Ectodermal cell (in vitro differentiated cells): ENCODE measurements around the gene SMARCAL1.

Experiments
- H3K27ac ChIP-seq: 2 replicates; pipeline ENCODE4 v1.7.0; 2013; ENCODE audit warnings: mild to moderate bottlenecking, low read depth, low read length; ENCODE audit not compliant: insufficient read depth, poor library complexity, severe bottlenecking
- H3K27me3 ChIP-seq: 2 replicates; pipeline ENCODE4 v1.7.0; 2013; ENCODE audit warnings: mild to moderate bottlenecking, low read length; ENCODE audit not compliant: insufficient read depth, control insufficient read depth, poor library complexity, severe bottlenecking
- H3K36me3 ChIP-seq: one replicate; pipeline ENCODE4 v1.7.0; 2013; ENCODE audit warnings: low read length; ENCODE audit not compliant: control insufficient read depth, insufficient read depth
- H3K4me1 ChIP-seq: one replicate; pipeline ENCODE4 v1.7.0; 2013; ENCODE audit warnings: low read length; ENCODE audit not compliant: control insufficient read depth, insufficient read depth
- H3K4me3 ChIP-seq: 2 replicates; pipeline ENCODE4 v1.7.0; 2013; ENCODE audit warnings: low read depth, low read length, control low read depth; ENCODE audit not compliant: insufficient read depth
- H3K9me3 ChIP-seq: 2 replicates; pipeline ENCODE4 v1.7.0; 2013; ENCODE audit warnings: mild to moderate bottlenecking, low read length, moderate library complexity; ENCODE audit not compliant: control insufficient read depth
- WGBS, 2 experiments: methylation state at CpG; one replicate each; pipeline ENCODE4 v1.1.7; 2013; ENCODE audit warnings: missing lambda C conversion rate in 2 of 2; 5-methylcytosine and 5-hydroxymethylcytosine counted together

Gene SMARCAL1

GRCh38 chr2:216413882-216414281 is 1.6 kb downstream of the SMARCAL1 start:
- H3K27me3 ChIP-seq: no peaks in the 10 kb centered on the region
- no peaks in the 10 kb centered on the region for H3K9me3 ChIP-seq
- no peak overlapping the region for H3K4me3 ChIP-seq
- no peaks in the 10 kb centered on the region for H3K36me3 ChIP-seq
- H3K4me1 ChIP-seq: peaks cover 7% of the 10 kb centered on the region
- WGBS, 2 experiments: 90 to 98% methylated on average over 5 of the region's 5 CpGs
- no peak overlapping the region for H3K27ac ChIP-seq

GRCh38 chr2:216414772-216415319 is 2.6 kb downstream of the SMARCAL1 start:
- 95 to 96% methylated on average over 3 of the region's 3 CpGs for WGBS, 2 experiments
- Histone ChIP-seq H3K27me3 (no peaks in the 10 kb centered on the region), H3K9me3 (no peaks in the 10 kb centered on the region), H3K4me3 (no peak overlapping the region), H3K27ac (no peak overlapping the region), H3K4me1 (peaks cover 7% of the 10 kb centered on the region), H3K36me3 (no peaks in the 10 kb centered on the region)

- Histone ChIP-seq H3K27ac (no peak overlapping the region), H3K4me1 (peaks cover 7% of the 10 kb centered on the region), H3K27me3 (no peaks in the 10 kb centered on the region), H3K9me3 (no peaks in the 10 kb centered on the region), H3K36me3 (no peaks in the 10 kb centered on the region), H3K4me3 (no peak overlapping the region)
- 95% methylated on average over 3 of the region's 3 CpGs for WGBS, 2 experiments
Observed at GRCh38 chr2:216415541-216415940, 3.3 kb downstream of the SMARCAL1 start.

- no peak overlapping the region for H3K4me3 ChIP-seq
- no peak overlapping the region for H3K27ac ChIP-seq
- peaks cover 2% of the 10 kb centered on the region for H3K36me3 ChIP-seq
- peaks cover 7% of the 10 kb centered on the region for H3K4me1 ChIP-seq
- H3K27me3 ChIP-seq: no peaks in the 10 kb centered on the region
- H3K9me3 ChIP-seq: no peaks in the 10 kb centered on the region
- WGBS, 2 experiments: 87 to 93% methylated on average over 5 to 6 of the region's 6 CpGs
Observed at GRCh38 chr2:216416571-216417307, 4.5 kb downstream of the SMARCAL1 start.

GRCh38 chr2:216418981-216419380 is 6.7 kb downstream of the SMARCAL1 start:
- Histone ChIP-seq H3K9me3 (no peaks in the 10 kb centered on the region), H3K4me1 (peaks cover 7% of the 10 kb centered on the region)
- WGBS, 2 experiments: 96 to 100% methylated on average over 1 of the region's 1 CpG

GRCh38 chr2:216420367-216421101 is 8.2 kb downstream of the SMARCAL1 start:
- no peaks in the 10 kb centered on the region for H3K9me3 ChIP-seq
- no peak overlapping the region for H3K27ac ChIP-seq
- 96% methylated on average over 9 of the region's 9 CpGs for WGBS, 2 experiments
- no peaks in the 10 kb centered on the region for H3K27me3 ChIP-seq
- peaks cover 38% of the 10 kb centered on the region for H3K36me3 ChIP-seq
- H3K4me3 ChIP-seq: no peak overlapping the region
- H3K4me1 ChIP-seq: peaks cover 7% of the 10 kb centered on the region

More at GRCh38 chr2:216418981-216419380, 6.7 kb downstream of the SMARCAL1 start:
- no peak overlapping the region for H3K4me3 ChIP-seq
- no peaks in the 10 kb centered on the region for H3K27me3 ChIP-seq
- peaks cover 23% of the 10 kb centered on the region for H3K36me3 ChIP-seq
- no peak overlapping the region for H3K27ac ChIP-seq

- 95 to 96% methylated on average over 2 of the region's 2 CpGs for WGBS, 2 experiments
- no peaks in the 10 kb centered on the region for H3K27me3 ChIP-seq
- peaks cover 41% of the 10 kb centered on the region for H3K36me3 ChIP-seq
- H3K27ac ChIP-seq: no peak overlapping the region
- no peaks in the 10 kb centered on the region for H3K4me1 ChIP-seq
- no peak overlapping the region for H3K4me3 ChIP-seq
- H3K9me3 ChIP-seq: no peaks in the 10 kb centered on the region
Observed at GRCh38 chr2:216423071-216423470, 10.8 kb downstream of the SMARCAL1 start.

GRCh38 chr2:216424274-216424673 is 12.0 kb downstream of the SMARCAL1 start:
- Histone ChIP-seq H3K36me3 (peaks cover 48% of the 10 kb centered on the region), H3K27me3 (no peaks in the 10 kb centered on the region), H3K9me3 (no peaks in the 10 kb centered on the region), H3K4me1 (no peaks in the 10 kb centered on the region), H3K4me3 (no peak overlapping the region), H3K27ac (no peak overlapping the region)
- 92 to 100% methylated on average over 1 of the region's 1 CpG for WGBS, 2 experiments

- Histone ChIP-seq H3K36me3 (peaks cover 53% of the 10 kb centered on the region), H3K4me3 (no peak overlapping the region), H3K9me3 (no peaks in the 10 kb centered on the region), H3K27ac (no peak overlapping the region), H3K27me3 (no peaks in the 10 kb centered on the region), H3K4me1 (no peaks in the 10 kb centered on the region)
- WGBS, 2 experiments: 97 to 98% methylated on average over 14 of the region's 14 CpGs
Observed at GRCh38 chr2:216425008-216425787, 12.9 kb downstream of the SMARCAL1 start.
